MM.1S (cell line): ENCODE data around the gene CAMK2G.
"Not testable (repeated sequence)": the region's sequence is repeated elsewhere in the genome, so short reads cannot be mapped to it uniquely, and the experiment has no call there.

Experiments used
- DNase-seq: peaks from one replicate; pipeline ENCODE4 v3.0.0-alpha.2; 2015
- H2AFZ ChIP-seq: fragments of 300-600 bp; sonication (generic); 2 replicates; pipeline ENCODE4 v1.6.0; 2016; ENCODE audit warnings: antibody characterized with exemption, low read length
- H3F3A ChIP-seq: fragments of 300-600 bp; sonication (generic); 2 replicates; pipeline ENCODE4 v1.6.1; 2016; ENCODE audit warnings: mild to moderate bottlenecking, antibody characterized with exemption, low read length, moderate library complexity, mixed read lengths; ENCODE audit not compliant: insufficient read depth
- H3K27ac ChIP-seq: fragments of 300-600 bp; sonication (generic); 2 replicates; pipeline ENCODE4 v1.5.1; 2016; ENCODE audit warnings: mild to moderate bottlenecking, low read length
- H3K27me3 ChIP-seq: fragments of 300-600 bp; sonication (generic); replicated peaks from 2 replicates; pipeline ENCODE4 v1.6.0; 2016; ENCODE audit warnings: low read length; ENCODE audit not compliant: insufficient read depth
- H3K36me3 ChIP-seq: fragments of 300-600 bp; sonication (generic); replicated peaks from 2 replicates; pipeline ENCODE4 v1.6.1; 2016; ENCODE audit warnings: mild to moderate bottlenecking, low read length, mixed read lengths; ENCODE audit not compliant: insufficient read depth
- H3K4me1 ChIP-seq: fragments of 300-600 bp; sonication (generic); 2 replicates; pipeline ENCODE4 v1.6.1; 2016; ENCODE audit warnings: low read length, mixed read lengths
- H3K4me2 ChIP-seq: fragments of 300-600 bp; sonication (generic); 2 replicates; pipeline ENCODE4 v1.6.0; 2016; ENCODE audit warnings: low read depth, low read length
- H3K4me3 ChIP-seq: fragments of 300-600 bp; sonication (generic); 2 replicates; pipeline ENCODE4 v1.5.1; 2016; ENCODE audit warnings: low read length, mixed read lengths
- H3K79me2 ChIP-seq: fragments of 300-600 bp; sonication (generic); 2 replicates; pipeline ENCODE4 v1.6.1; 2016; ENCODE audit warnings: mixed run types, low read length, mixed read lengths
- H3K9ac ChIP-seq: fragments of 300-600 bp; sonication (generic); 2 replicates; pipeline ENCODE4 v1.6.1; 2016; ENCODE audit warnings: low read length, mixed read lengths
- H3K9me2 ChIP-seq: fragments of 300-600 bp; sonication (generic); replicated peaks from 2 replicates; pipeline ENCODE4 v1.6.1; 2016; ENCODE audit warnings: mild to moderate bottlenecking, low read length, mixed read lengths; ENCODE audit not compliant: insufficient read depth
- H3K9me3 ChIP-seq: fragments of 300-600 bp; sonication (generic); replicated peaks from 2 replicates; pipeline ENCODE4 v1.6.1; 2016; ENCODE audit warnings: mild to moderate bottlenecking, low read length, mixed read lengths; ENCODE audit not compliant: insufficient read depth
- H4K20me1 ChIP-seq: fragments of 300-600 bp; sonication (generic); 2 replicates; pipeline ENCODE4 v1.6.1; 2016; ENCODE audit warnings: mild to moderate bottlenecking, low read length, moderate library complexity, mixed read lengths; ENCODE audit not compliant: insufficient read depth
- EZH2 ChIP-seq: fragments of 300-600 bp; sonication (generic); optimal IDR thresholded peaks from 2 replicates; pipeline ENCODE3; 2017; ENCODE audit warnings: low read depth, mild to moderate bottlenecking, antibody characterized with exemption, low read length, mixed read lengths
- EZH2phosphoT487 ChIP-seq: fragments of 300-600 bp; sonication (generic); IDR thresholded peaks from 2 replicates; pipeline ENCODE4 v1.6.1; 2018; ENCODE audit warnings: antibody characterized with exemption, low read length
- TF ChIP-seq, protein P1 (sequence below): fragments of 300-600 bp; sonication (generic); IDR thresholded peaks from 2 replicates; pipeline ENCODE4 v1.5.1; 2016; ENCODE audit warnings: antibody characterized with exemption, low read length, mixed read lengths

CAMK2G gene

DNA sequence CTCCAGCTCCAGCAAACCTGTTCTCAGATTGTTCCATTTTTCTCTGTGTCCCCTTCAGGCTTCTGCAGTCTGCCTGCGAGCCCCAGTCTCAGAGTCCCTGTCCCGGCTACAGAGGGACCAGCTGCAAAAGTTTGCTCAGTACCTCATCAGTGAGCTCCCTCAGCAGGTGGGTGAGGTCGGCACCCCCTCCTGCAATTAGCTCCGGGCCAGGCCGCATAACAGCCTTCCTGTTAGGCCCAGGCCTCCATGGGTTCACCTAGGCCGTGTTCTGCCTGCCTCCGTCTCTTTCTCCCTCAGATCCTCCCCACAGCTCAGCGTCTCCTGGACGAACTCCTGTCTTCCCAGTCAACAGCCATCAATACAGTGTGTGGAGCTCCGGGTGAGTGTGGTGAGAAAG, 84.7 kb downstream of the CAMK2G start:
- Histone ChIP-seq H3K4me1 (no peaks in the 10 kb centered on the region), H3K9ac (no peak overlapping the region), H3K27ac (no peak overlapping the region), H4K20me1 (peaks cover 2% of the 10 kb centered on the region; the same call in 1 of the 2 replicates), H3K9me2 (no peaks in the 10 kb centered on the region), H3K4me3 (no peak overlapping the region), H3F3A (peaks cover 4% of the 10 kb centered on the region), H3K4me2 (no peak overlapping the region), H3K27me3 (no peaks in the 10 kb centered on the region), H3K9me3 (no peaks in the 10 kb centered on the region), H3K79me2 (peaks cover 27% of the 10 kb centered on the region), H3K36me3 (no peaks in the 10 kb centered on the region; the same call in 1 of the 2 replicates), H2AFZ (no peak overlapping the region)
- no peak for DNase-seq
- TF ChIP-seq EZH2phosphoT487 (no peak), EZH2 (no peak)
- TF ChIP-seq, protein P1, sequence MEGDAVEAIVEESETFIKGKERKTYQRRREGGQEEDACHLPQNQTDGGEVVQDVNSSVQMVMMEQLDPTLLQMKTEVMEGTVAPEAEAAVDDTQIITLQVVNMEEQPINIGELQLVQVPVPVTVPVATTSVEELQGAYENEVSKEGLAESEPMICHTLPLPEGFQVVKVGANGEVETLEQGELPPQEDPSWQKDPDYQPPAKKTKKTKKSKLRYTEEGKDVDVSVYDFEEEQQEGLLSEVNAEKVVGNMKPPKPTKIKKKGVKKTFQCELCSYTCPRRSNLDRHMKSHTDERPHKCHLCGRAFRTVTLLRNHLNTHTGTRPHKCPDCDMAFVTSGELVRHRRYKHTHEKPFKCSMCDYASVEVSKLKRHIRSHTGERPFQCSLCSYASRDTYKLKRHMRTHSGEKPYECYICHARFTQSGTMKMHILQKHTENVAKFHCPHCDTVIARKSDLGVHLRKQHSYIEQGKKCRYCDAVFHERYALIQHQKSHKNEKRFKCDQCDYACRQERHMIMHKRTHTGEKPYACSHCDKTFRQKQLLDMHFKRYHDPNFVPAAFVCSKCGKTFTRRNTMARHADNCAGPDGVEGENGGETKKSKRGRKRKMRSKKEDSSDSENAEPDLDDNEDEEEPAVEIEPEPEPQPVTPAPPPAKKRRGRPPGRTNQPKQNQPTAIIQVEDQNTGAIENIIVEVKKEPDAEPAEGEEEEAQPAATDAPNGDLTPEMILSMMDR: no peak

DNA sequence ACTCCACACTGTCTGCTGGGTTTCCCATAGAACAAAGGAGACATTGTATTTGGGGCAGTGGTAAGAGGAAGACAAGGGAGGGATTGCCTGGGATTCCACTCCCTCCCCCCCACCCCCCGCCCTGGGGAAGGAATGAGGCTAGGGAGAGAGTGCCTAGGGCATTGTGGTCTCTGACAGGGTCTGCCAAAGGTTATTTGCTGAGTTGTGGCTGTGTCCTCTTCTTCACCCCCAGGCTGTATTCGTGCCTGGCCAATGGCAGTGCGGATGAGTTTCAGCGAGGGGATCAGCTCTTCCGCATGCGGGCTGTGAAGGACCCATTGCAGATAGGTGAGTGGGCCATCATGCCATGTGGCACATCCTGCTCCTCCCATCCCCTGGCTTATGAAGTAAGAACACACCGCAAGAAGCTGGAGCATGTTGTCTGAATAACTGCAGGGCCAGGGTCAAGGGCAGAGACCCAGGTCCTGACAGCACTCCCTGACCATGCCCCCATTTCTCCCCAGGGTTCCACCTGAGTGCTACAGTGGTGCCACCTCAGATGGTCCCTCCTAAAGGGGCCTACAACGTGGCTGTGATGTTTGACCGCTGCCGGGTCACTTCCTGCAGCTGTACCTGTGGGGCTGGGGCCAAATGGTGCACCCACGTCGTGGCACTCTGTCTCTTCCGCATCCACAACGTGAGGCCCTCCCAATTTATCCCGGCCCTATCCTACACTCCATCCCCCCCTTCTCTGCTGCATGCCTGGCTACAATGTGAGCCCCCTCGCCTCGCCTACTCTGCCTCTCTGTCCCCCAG, 85.3 kb downstream of the CAMK2G start:
- Histone ChIP-seq H3K27ac (no peak overlapping the region), H2AFZ (no peak overlapping the region), H3K79me2 (peaks cover 33% of the 10 kb centered on the region), H3F3A (peaks cover 4% of the 10 kb centered on the region), H3K9ac (no peak overlapping the region), H4K20me1 (peaks cover 2% of the 10 kb centered on the region; the same call in 1 of the 2 replicates), H3K4me2 (no peak overlapping the region), H3K36me3 (no peaks in the 10 kb centered on the region), H3K9me3 (no peaks in the 10 kb centered on the region), H3K4me1 (no peaks in the 10 kb centered on the region), H3K9me2 (no peaks in the 10 kb centered on the region), H3K4me3 (no peak overlapping the region), H3K27me3 (no peaks in the 10 kb centered on the region)
- TF ChIP-seq, protein P1: no peak
- TF ChIP-seq EZH2phosphoT487: no peak
- no peak for TF ChIP-seq EZH2
- DNase-seq: no peak

- H3K36me3 ChIP-seq, H3K9me3 ChIP-seq, DNase-seq, H3K27me3 ChIP-seq, H3K9ac ChIP-seq, H4K20me1 ChIP-seq, H3K27ac ChIP-seq, H3F3A ChIP-seq, H3K4me3 ChIP-seq, H2AFZ ChIP-seq, H3K9me2 ChIP-seq: not testable (repeated sequence)
- Histone ChIP-seq H3K4me1 (peaks cover 10% of the 10 kb centered on the region), H3K4me2 (peak overlapping the region; percentile 89; the same call in 1 of the 2 replicates), H3K79me2 (peaks cover 51% of the 10 kb centered on the region)
These were observed 87.1 kb downstream of the CAMK2G start for GRCh38 chr10:73787031-73787800.
